OCI-LY7 (cell line): ENCODE results near the gene CAMKK1. TPM values are rescaled to one million over a fixed set of nuclear protein-coding genes. Genes with fewer than 3 reads are reported as not detected.
A peak's percentile ranks its signal among the peaks of the same experiment; 100 is the strongest.
"Not testable (repeated sequence)": the region's sequence is repeated elsewhere in the genome, so short reads cannot be mapped to it uniquely, and the experiment has no call there.

Source experiments
- BruUV-seq: library from RNA; stranded (reverse); fragments of 400-500 nt; replicated peaks from 2 replicates; lab custom pipeline; 2021; lab: Mats Ljungman, UMichigan
- CTCF ChIA-PET: fragments of 300-600 bp; sonication (Branson Sonifier 250); formaldehyde crosslinking; loops from one replicate; lab custom pipeline; 2022; ENCODE audit warnings: antibody characterized with exemption; ENCODE audit not compliant: unreplicated experiment; lab: Charles Lee
- POLR2A ChIA-PET: fragments of 300-600 bp; sonication (Branson Sonifier 250); formaldehyde crosslinking; loops from one replicate; lab custom pipeline; 2022; ENCODE audit warnings: antibody characterized with exemption; lab: Charles Lee
- DNase-seq: peaks from one replicate; pipeline ENCODE4 v3.0.0-alpha.2; 2015; ENCODE audit warnings: low spot score
- H2AFZ ChIP-seq: fragments of 200-600 bp; sonication (generic), shearing (Covaris generic); 2 replicates; pipeline ENCODE4 v1.6.1; 2014; ENCODE audit warnings: mild to moderate bottlenecking, antibody characterized with exemption, low read length, moderate library complexity
- H3K27ac ChIP-seq: fragments of 200-600 bp; sonication (generic); 2 replicates; pipeline ENCODE4 v1.5.1; 2014; ENCODE audit warnings: mixed run types, low read depth, mild to moderate bottlenecking, moderate library complexity, low read length, inconsistent platforms; ENCODE audit not compliant: poor library complexity, severe bottlenecking
- H3K36me3 ChIP-seq: fragments of 200-600 bp; sonication (generic); 2 replicates; pipeline ENCODE4 v1.6.1; 2014; ENCODE audit warnings: mild to moderate bottlenecking, antibody characterized with exemption, low read length, moderate library complexity, mixed read lengths; ENCODE audit not compliant: insufficient read depth
- H3K4me1 ChIP-seq: fragments of 200-600 bp; sonication (generic); 2 replicates; pipeline ENCODE4 v1.5.1; 2014; ENCODE audit warnings: mild to moderate bottlenecking, low read length; ENCODE audit not compliant: insufficient read depth, poor library complexity, severe bottlenecking
- H3K4me2 ChIP-seq: fragments of 200-600 bp; sonication (generic); 2 replicates; pipeline ENCODE4 v1.6.1; 2014; ENCODE audit warnings: mild to moderate bottlenecking, low read length
- H3K4me3 ChIP-seq: fragments of 200-600 bp; sonication (generic); 2 replicates; pipeline ENCODE4 v1.5.1; 2014; ENCODE audit warnings: mild to moderate bottlenecking, low read depth, low read length; ENCODE audit not compliant: poor library complexity, severe bottlenecking
- H3K79me2 ChIP-seq: fragments of 200-600 bp; sonication (generic); 2 replicates; pipeline ENCODE4 v1.6.1; 2016; ENCODE audit warnings: low read depth, mild to moderate bottlenecking, low read length, moderate library complexity, mixed read lengths; ENCODE audit not compliant: insufficient read depth
- H3K9me2 ChIP-seq: fragments of 200-600 bp; sonication (generic); 2 replicates; pipeline ENCODE4 v1.6.1; 2016; ENCODE audit warnings: mild to moderate bottlenecking, low read length, mixed read lengths; ENCODE audit not compliant: insufficient read depth
- H3K9me3 ChIP-seq: fragments of 200-600 bp; sonication (generic); 2 replicates; pipeline ENCODE4 v1.6.1; 2014; ENCODE audit warnings: mild to moderate bottlenecking, mixed run types, low read length, mixed read lengths
- H4K20me1 ChIP-seq: fragments of 200-600 bp; sonication (generic); 2 replicates; pipeline ENCODE4 v1.6.1; 2014; ENCODE audit warnings: mild to moderate bottlenecking, antibody characterized with exemption, low read length, moderate library complexity, mixed read lengths; ENCODE audit not compliant: insufficient read depth
- CTCF ChIP-seq: fragments of 200-600 bp; sonication (generic); conservative IDR thresholded peaks from 2 replicates; pipeline ENCODE4 v1.5.1; 2014; ENCODE audit warnings: mild to moderate bottlenecking, antibody characterized with exemption, low read length, moderate library complexity, mixed read lengths
- EZH2phosphoT487 ChIP-seq: fragments of 200-600 bp; sonication (generic); IDR thresholded peaks from 2 replicates; pipeline ENCODE4 v1.6.1; 2018; ENCODE audit warnings: low read depth, borderline replicate concordance, mild to moderate bottlenecking, mixed run types, antibody characterized with exemption, low read length, moderate library complexity, mixed read lengths
- intact Hi-C: fragments of 100-400 bp; cut with micrococcal nuclease; formaldehyde crosslinking; loops from one replicate; pipeline ENCODE4 v1.10.0; 2022; ENCODE audit not compliant: unreplicated experiment
- total RNA-seq, 2 experiments: library from RNA; depleted of rRNA in 1 of 2; stranded (reverse); fragments of >200 nt in 1 of 2; shearing (Covaris generic) in 1 of 2; gene quantifications; 2 replicates each; pipeline ENCODE4 v1.2.3, GENCODE V29; 2014 to 2022

The CAMKK1 gene
- total RNA-seq, 2 experiments from 2014 or later = 2.7 TPM

- peaks cover 14% of the 10 kb centered on the region for H3K4me1 ChIP-seq
- peak; percentile 49 for DNase-seq
- peaks cover 38% of the 10 kb centered on the region for H3K36me3 ChIP-seq
- peak overlapping the region; percentile 94 for H3K4me3 ChIP-seq
- intact Hi-C loops = loop anchor here (5.0 kb wide), 1 partner anchor 67 kb away; no protein-coding TSS in a partner anchor
- BruUV-seq = no TSS peak
- peak overlapping the region; percentile 90 for H3K4me2 ChIP-seq
- CTCF ChIA-PET = no interaction called here
- H3K9me2 ChIP-seq = no peaks in the 10 kb centered on the region
- peak overlapping the region; percentile 38 for H3K27ac ChIP-seq
- TF ChIP-seq EZH2phosphoT487 (no peak), CTCF (no peak)
- POLR2A ChIA-PET = interaction anchor here (0.6 to 1.6 kb wide), 4 partner anchors 12 to 207 kb away, joined by 3 to 10 read pairs (median 4); partner anchors contain the start of gene P2RX1
- H3K79me2 ChIP-seq = peaks cover 25% of the 10 kb centered on the region; the same call in 1 of the 2 replicates
- H4K20me1 ChIP-seq = no peaks in the 10 kb centered on the region
- H3K9me3 ChIP-seq = no peaks in the 10 kb centered on the region
- peak overlapping the region; percentile 90; the same call in 1 of the 2 replicates for H2AFZ ChIP-seq
Measured at GRCh38 chr17:3845291-3845620, 47.6 kb downstream of the CAMKK1 start.

GRCh38 chr17:3844556-3844955 lies 48.3 kb downstream of the CAMKK1 start:
- H3K4me1 ChIP-seq = peaks cover 14% of the 10 kb centered on the region
- CTCF ChIA-PET = interaction anchor here (1.0 to 1.4 kb wide), 2 partner anchors 121 to 134 kb away, joined by 3 read pairs; no protein-coding TSS in a partner anchor
- intact Hi-C loops, BruUV-seq, H4K20me1 ChIP-seq, H2AFZ ChIP-seq, H3K27ac ChIP-seq, H3K9me2 ChIP-seq, H3K9me3 ChIP-seq, DNase-seq: not testable (repeated sequence)
- peak overlapping the region; percentile 90 for H3K4me2 ChIP-seq
- H3K4me3 ChIP-seq = peak overlapping the region; percentile 94
- peaks cover 25% of the 10 kb centered on the region; the same call in 1 of the 2 replicates for H3K79me2 ChIP-seq
- POLR2A ChIA-PET = interaction anchor here (0.6 to 1.4 kb wide), 3 partner anchors 72 to 765 kb away, joined by 3 read pairs; partner anchors contain the start of gene P2RX1
- peaks cover 45% of the 10 kb centered on the region for H3K36me3 ChIP-seq

DNA sequence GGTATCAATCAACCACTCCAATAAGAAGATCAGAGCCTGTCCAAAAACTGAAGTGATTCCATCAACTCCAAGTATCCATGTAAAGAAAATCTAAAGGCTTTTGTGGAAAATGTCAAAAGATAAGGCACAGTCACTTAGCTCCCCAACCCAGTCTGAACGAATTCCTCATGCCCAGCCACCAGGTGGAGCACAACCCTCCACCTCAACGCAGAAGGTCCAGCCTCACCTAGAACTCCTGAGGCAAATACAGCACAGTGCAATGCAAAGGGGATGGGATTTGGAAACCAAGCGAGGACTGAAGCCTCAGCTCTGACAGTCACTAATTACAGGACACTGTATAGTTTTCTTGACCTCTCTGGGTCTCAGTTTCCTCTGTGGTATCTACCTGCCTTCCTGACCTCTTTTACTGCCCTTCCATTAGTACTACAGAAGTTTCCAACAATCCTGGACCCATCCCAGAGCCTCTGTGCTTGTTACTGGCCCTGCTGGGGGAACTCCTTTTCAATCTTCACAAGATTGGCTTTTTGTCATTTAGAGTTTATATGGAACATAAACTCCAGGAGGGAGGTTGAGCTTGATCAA lies 48.8 kb downstream of the CAMKK1 start:
- BruUV-seq = TSS peak; percentile 9
- no peak overlapping the region for H3K4me2 ChIP-seq
- H3K4me3 ChIP-seq = no peak overlapping the region
- H3K79me2 ChIP-seq = peaks cover 25% of the 10 kb centered on the region; the same call in 1 of the 2 replicates
- no peak overlapping the region for H3K27ac ChIP-seq
- intact Hi-C loops = no loop called here
- H3K36me3 ChIP-seq = peaks cover 50% of the 10 kb centered on the region
- CTCF ChIA-PET = interaction anchor here (1.0 to 1.4 kb wide), 2 partner anchors 121 to 133 kb away, joined by 3 read pairs; no protein-coding TSS in a partner anchor
- no peaks in the 10 kb centered on the region for H4K20me1 ChIP-seq
- no peaks in the 10 kb centered on the region for H3K9me2 ChIP-seq
- H3K9me3 ChIP-seq = no peaks in the 10 kb centered on the region
- TF ChIP-seq EZH2phosphoT487 (no peak), CTCF (peak; percentile 94)
- POLR2A ChIA-PET = interaction anchor here (0.6 to 1.4 kb wide), 3 partner anchors 72 to 766 kb away, joined by 3 to 4 read pairs (median 3); partner anchors contain the start of gene P2RX1
- peaks cover 14% of the 10 kb centered on the region for H3K4me1 ChIP-seq
- DNase-seq = peak; percentile 72
- H2AFZ ChIP-seq = no peak overlapping the region
